Stomach (tissue), 4 donors: Measurements from ENCODE around the gene RAD50.

ENCODE experiments used
- POLR2A ChIP-seq, 4 donors: fragments of 450-650 bp; IDR thresholded peaks; one replicate each; pipeline ENCODE4 v1.6.1; 2016; ENCODE audit warnings: antibody characterized with exemption in 4 of 4, control low read depth in 2 of 4, mild to moderate bottlenecking in 1 of 4, moderate library complexity in 1 of 4
- POLR2AphosphoS5 ChIP-seq, 3 donors: sonication (generic); formaldehyde crosslinking; IDR thresholded peaks; one replicate each; pipeline ENCODE4 v1.6.1; 2016; ENCODE audit warnings: antibody characterized with exemption in 3 of 3
- TF ChIP-seq, protein P1 (sequence below), 7 experiments: fragments of 450-650 bp in 4 of 7; fragments of 200-600 bp in 3 of 7; sonication (generic) in 3 of 7; IDR thresholded peaks; one replicate each; pipeline ENCODE4 v1.5.1; 2016 to 2019; ENCODE audit warnings: antibody characterized with exemption in 7 of 7, control low read depth in 2 of 7, mild to moderate bottlenecking in 1 of 7

GRCh38 chr5:132668706-132669454 is 112.1 kb downstream of the RAD50 start:
- TF ChIP-seq POLR2A (IDR thresholded peaks at IDR 0.05): no peak
- TF ChIP-seq, protein P1, sequence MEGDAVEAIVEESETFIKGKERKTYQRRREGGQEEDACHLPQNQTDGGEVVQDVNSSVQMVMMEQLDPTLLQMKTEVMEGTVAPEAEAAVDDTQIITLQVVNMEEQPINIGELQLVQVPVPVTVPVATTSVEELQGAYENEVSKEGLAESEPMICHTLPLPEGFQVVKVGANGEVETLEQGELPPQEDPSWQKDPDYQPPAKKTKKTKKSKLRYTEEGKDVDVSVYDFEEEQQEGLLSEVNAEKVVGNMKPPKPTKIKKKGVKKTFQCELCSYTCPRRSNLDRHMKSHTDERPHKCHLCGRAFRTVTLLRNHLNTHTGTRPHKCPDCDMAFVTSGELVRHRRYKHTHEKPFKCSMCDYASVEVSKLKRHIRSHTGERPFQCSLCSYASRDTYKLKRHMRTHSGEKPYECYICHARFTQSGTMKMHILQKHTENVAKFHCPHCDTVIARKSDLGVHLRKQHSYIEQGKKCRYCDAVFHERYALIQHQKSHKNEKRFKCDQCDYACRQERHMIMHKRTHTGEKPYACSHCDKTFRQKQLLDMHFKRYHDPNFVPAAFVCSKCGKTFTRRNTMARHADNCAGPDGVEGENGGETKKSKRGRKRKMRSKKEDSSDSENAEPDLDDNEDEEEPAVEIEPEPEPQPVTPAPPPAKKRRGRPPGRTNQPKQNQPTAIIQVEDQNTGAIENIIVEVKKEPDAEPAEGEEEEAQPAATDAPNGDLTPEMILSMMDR (IDR thresholded peaks at IDR 0.05): no peak
- no peak for TF ChIP-seq POLR2AphosphoS5 (IDR thresholded peaks at IDR 0.05)
